ENCODE results near the gene SPCS3.

- TF ChIP-seq CTCF (IDR thresholded peaks at IDR 0.05; ENCODE audit: borderline replicate concordance, extremely low read depth, low read length, poor library complexity, severe bottlenecking) (no peak), EZH2 (IDR thresholded peaks at IDR 0.05; ENCODE audit: borderline replicate concordance, low read depth, low read length, severe bottlenecking) (no peak)
Observed at GRCh38 chr4:176339936-176340761, 20.4 kb downstream of the SPCS3 start.

All from DND-41 (cell line).